ENCODE results near the gene PARD6G. TPM values are rescaled to one million over a fixed set of nuclear protein-coding genes. Genes with fewer than 3 reads are reported as not detected.

The PARD6G gene
- total and polyA plus RNA-seq, 3 donors from 2014 or later: 3.0 to 7.5 (median 5.3) TPM

DNA sequence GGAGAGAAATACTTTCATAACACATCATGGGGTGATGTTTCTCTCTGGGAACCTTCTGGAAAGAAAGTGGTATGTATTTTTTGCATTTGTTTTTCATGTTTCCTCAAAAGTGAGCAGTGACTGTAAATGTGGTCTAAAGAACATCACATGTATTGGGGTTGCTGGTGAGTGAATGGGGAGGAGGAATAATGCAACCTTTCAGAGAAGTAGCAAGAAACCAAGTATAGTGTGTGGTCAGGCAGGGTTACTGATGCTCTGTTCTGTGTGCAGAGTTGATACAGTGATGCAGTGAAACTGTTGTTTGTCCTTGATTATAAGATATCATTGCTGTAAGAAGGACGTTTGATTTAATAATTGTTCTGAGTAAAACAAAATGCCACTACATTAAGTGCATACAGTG lies 114.2 kb downstream of the PARD6G start:
- Histone ChIP-seq H3K9me3 (no peaks in the 10 kb centered on the region), H3K27ac (no peak overlapping the region), H3K4me3 (no peak overlapping the region), H3K27me3 (no peaks in the 10 kb centered on the region), H3K36me3 (ENCODE audit: low read depth, missing control alignments) (no peaks in the 10 kb centered on the region), H3K4me1 (no peaks in the 10 kb centered on the region)
- TF ChIP-seq POLR2A (IDR thresholded peaks at IDR 0.05): no peak
- TF ChIP-seq, protein P1, sequence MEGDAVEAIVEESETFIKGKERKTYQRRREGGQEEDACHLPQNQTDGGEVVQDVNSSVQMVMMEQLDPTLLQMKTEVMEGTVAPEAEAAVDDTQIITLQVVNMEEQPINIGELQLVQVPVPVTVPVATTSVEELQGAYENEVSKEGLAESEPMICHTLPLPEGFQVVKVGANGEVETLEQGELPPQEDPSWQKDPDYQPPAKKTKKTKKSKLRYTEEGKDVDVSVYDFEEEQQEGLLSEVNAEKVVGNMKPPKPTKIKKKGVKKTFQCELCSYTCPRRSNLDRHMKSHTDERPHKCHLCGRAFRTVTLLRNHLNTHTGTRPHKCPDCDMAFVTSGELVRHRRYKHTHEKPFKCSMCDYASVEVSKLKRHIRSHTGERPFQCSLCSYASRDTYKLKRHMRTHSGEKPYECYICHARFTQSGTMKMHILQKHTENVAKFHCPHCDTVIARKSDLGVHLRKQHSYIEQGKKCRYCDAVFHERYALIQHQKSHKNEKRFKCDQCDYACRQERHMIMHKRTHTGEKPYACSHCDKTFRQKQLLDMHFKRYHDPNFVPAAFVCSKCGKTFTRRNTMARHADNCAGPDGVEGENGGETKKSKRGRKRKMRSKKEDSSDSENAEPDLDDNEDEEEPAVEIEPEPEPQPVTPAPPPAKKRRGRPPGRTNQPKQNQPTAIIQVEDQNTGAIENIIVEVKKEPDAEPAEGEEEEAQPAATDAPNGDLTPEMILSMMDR (IDR thresholded peaks at IDR 0.05): no peak
- 55 to 59% methylated on average over 1 of the region's 1 CpG for WGBS, 2 donors
- intact Hi-C loops (cut with DNase I; ENCODE audit: low total_unique reads): no loop called here
- no peak for DNase-seq

DNA sequence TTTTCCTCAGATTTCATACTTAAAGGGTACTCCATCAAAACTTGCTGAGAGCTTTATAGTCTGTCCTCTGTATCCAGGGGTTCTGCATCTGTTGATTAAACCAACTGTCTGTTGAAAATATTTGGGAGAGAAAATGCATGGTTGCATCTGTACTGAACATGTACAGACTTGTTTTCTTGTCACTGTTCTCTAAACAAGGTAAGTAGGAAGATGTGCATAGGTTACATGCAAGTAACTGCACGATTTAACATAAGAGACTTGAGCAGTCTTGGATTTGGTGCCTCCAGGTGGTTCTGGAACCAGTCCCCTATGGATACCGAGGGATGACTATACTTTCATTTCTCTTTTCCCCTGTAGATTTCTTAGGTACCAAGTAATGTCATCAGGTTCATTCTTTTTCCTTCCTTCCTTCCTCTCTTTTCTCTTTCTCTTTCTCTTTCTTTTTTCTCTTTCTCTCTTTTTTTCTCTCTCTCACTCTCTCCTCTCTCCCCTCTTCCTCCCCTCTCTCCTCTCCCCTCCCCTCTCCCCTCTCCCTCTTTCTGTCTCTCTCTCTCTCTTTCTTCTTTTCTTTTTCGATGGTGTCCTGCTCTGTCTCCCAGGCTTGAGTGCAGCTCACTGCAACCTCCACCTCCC lies 115.0 kb downstream of the PARD6G start:
- TF ChIP-seq, protein P1 (IDR thresholded peaks at IDR 0.05): no peak
- no peak for TF ChIP-seq POLR2A (IDR thresholded peaks at IDR 0.05)
- no peaks in the 10 kb centered on the region for H3K27me3 ChIP-seq
- no peak overlapping the region for H3K4me3 ChIP-seq
- H3K9me3 ChIP-seq: no peaks in the 10 kb centered on the region
- no peak overlapping the region for H3K27ac ChIP-seq
- H3K36me3 ChIP-seq (ENCODE audit: low read depth, missing control alignments): no peaks in the 10 kb centered on the region
- intact Hi-C loops (cut with DNase I; ENCODE audit: low total_unique reads): no loop called here
- 95 to 98% methylated on average over 3 of the region's 3 CpGs for WGBS, 2 donors
- DNase-seq: no peak
- H3K4me1 ChIP-seq: no peaks in the 10 kb centered on the region

DNA sequence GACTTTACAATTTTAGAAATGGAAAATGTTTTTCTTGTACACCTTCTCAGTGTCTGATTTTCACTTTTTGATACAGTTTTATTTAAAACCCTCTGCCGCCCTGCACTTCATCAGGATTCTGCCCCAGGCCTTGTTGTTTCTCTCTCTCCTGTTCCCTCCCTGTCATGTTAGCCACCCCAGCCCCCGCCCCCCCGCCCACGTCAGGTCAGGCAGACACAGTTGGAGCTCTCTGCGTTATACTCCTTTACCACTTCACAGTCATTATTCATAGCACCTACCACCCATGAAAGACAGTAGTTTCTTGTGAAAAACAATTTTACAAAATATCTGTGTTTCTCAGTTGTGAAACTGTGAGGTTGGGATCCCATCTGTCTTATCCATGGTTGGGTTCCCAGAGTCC lies 116.8 kb downstream of the PARD6G start:
- Histone ChIP-seq H3K27ac (no peak overlapping the region), H3K27me3 (no peaks in the 10 kb centered on the region), H3K9me3 (no peaks in the 10 kb centered on the region), H3K36me3 (ENCODE audit: low read depth, missing control alignments) (no peaks in the 10 kb centered on the region), H3K4me1 (no peaks in the 10 kb centered on the region), H3K4me3 (no peak overlapping the region)
- intact Hi-C loops (cut with DNase I; ENCODE audit: low total_unique reads): no loop called here
- WGBS, 2 donors: 75 to 90% methylated on average over 5 of the region's 5 CpGs
- DNase-seq: no peak
- TF ChIP-seq, protein P1 (IDR thresholded peaks at IDR 0.05): no peak
- no peak for TF ChIP-seq POLR2A (IDR thresholded peaks at IDR 0.05)

DNA sequence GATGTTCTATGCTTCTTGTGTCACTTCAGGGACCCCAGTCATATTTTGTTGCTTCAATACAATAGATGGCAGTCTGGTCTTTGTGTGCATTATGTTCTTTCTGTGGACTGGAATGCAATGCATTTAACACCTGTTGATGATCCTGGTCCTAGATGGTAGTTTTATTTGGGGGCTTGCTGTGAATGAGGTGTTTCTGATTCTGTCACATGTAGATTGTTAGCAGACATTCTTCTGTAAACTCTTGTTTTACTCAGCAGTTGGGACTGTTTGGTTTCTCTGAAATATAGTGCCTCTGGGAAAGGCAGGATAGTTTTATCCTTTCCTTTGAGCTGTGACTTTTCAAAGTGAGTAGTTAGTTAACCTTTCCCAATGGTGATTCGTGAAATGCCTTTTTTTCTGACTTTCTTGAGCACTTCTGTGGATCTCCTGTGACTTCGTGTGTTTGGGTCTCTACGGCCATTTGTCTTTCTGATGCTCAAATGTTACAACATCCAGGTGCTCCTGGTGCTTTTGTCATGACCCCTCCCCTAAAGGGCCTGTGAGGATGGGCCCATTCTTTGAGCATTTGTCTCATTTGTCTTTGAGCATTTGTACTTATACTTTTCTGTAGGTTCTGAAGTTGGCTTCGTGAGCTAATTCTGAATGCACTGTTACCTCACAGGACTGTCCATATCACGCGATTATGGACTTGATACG lies 117.5 kb downstream of the PARD6G start:
- Histone ChIP-seq H3K36me3 (ENCODE audit: low read depth, missing control alignments) (no peaks in the 10 kb centered on the region), H3K9me3 (no peaks in the 10 kb centered on the region), H3K27ac (no peak overlapping the region), H3K4me3 (no peak overlapping the region), H3K4me1 (no peaks in the 10 kb centered on the region), H3K27me3 (no peaks in the 10 kb centered on the region)
- WGBS, 2 donors: 70 to 93% methylated on average over 7 of the region's 7 CpGs
- TF ChIP-seq POLR2A (IDR thresholded peaks at IDR 0.05): no peak
- TF ChIP-seq, protein P1 (IDR thresholded peaks at IDR 0.05): no peak
- intact Hi-C loops (cut with DNase I; ENCODE audit: low total_unique reads): no loop called here
- DNase-seq: no peak

DNA sequence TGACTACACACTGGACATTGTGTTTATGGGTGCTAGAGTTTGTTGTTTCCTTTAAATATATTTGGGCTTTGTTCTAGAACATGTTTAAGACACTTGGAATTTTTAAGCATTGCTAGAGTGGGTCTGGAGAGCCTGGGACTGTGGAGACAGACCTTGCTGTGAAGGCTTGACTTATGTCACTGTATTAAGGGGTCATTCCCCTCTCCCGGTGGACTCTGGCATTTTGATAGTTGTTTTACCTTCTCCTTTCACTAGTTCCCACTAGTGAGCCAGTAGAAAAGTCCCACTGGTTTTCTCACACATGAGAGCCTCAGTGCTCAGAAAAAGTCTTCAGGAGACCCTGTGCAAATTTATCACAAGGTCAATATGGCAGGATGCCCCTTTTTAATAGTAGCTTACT lies 119.7 kb downstream of the PARD6G start:
- Histone ChIP-seq H3K27ac (no peak overlapping the region), H3K9me3 (no peaks in the 10 kb centered on the region), H3K4me1 (no peaks in the 10 kb centered on the region), H3K36me3 (ENCODE audit: low read depth, missing control alignments) (no peaks in the 10 kb centered on the region), H3K4me3 (no peak overlapping the region), H3K27me3 (no peaks in the 10 kb centered on the region)
- TF ChIP-seq, protein P1 (IDR thresholded peaks at IDR 0.05): no peak
- no peak for TF ChIP-seq POLR2A (IDR thresholded peaks at IDR 0.05)
- DNase-seq: no peak
- WGBS, 2 donors: 78 to 90% methylated on average over 1 of the region's 1 CpG
- intact Hi-C loops (cut with DNase I; ENCODE audit: low total_unique reads): no loop called here
